Measurements from ENCODE around the gene LAMB1. TPM values are rescaled to one million over a fixed set of nuclear protein-coding genes. Genes with fewer than 3 reads are reported as not detected.

LAMB1 gene
- total and polyA plus RNA-seq, 2 of the 13 experiments (the other 11 are each of a cell fraction or from before 2014, with no cell fraction given), result 109 to 124 TPM

GRCh38 chr7:107995184-107996071 is 7.5 kb downstream of the LAMB1 start (continued):
- no peak for TF ChIP-seq NFAT5 (CRISPR knock-in tag; IDR thresholded peaks at IDR 0.05)
- 0 out of 2 replicates have a peak, but pooled peaks have one; percentile 49 for TF ChIP-seq ZSCAN29 (CRISPR knock-in tag; conservative IDR thresholded peaks at IDR 0.05)
- no peak for TF ChIP-seq SIX4 (CRISPR knock-in tag; IDR thresholded peaks at IDR 0.05)
- TF ChIP-seq ZNF781 (CRISPR knock-in tag; IDR thresholded peaks at IDR 0.05; ENCODE audit: borderline replicate concordance, not compliant biosample characterization), result no peak
- TF ChIP-seq THAP7 (CRISPR knock-in tag; IDR thresholded peaks at IDR 0.05), result no peak
- TF ChIP-seq ZNF615 (CRISPR knock-in tag; IDR thresholded peaks at IDR 0.05; ENCODE audit: borderline replicate concordance), result no peak
- no peak for TF ChIP-seq ZNF570 (CRISPR knock-in tag; IDR thresholded peaks at IDR 0.05; ENCODE audit: borderline replicate concordance)
- TF ChIP-seq ZNF33B (CRISPR knock-in tag; IDR thresholded peaks at IDR 0.05), result no peak
- TF ChIP-seq, protein P1, sequence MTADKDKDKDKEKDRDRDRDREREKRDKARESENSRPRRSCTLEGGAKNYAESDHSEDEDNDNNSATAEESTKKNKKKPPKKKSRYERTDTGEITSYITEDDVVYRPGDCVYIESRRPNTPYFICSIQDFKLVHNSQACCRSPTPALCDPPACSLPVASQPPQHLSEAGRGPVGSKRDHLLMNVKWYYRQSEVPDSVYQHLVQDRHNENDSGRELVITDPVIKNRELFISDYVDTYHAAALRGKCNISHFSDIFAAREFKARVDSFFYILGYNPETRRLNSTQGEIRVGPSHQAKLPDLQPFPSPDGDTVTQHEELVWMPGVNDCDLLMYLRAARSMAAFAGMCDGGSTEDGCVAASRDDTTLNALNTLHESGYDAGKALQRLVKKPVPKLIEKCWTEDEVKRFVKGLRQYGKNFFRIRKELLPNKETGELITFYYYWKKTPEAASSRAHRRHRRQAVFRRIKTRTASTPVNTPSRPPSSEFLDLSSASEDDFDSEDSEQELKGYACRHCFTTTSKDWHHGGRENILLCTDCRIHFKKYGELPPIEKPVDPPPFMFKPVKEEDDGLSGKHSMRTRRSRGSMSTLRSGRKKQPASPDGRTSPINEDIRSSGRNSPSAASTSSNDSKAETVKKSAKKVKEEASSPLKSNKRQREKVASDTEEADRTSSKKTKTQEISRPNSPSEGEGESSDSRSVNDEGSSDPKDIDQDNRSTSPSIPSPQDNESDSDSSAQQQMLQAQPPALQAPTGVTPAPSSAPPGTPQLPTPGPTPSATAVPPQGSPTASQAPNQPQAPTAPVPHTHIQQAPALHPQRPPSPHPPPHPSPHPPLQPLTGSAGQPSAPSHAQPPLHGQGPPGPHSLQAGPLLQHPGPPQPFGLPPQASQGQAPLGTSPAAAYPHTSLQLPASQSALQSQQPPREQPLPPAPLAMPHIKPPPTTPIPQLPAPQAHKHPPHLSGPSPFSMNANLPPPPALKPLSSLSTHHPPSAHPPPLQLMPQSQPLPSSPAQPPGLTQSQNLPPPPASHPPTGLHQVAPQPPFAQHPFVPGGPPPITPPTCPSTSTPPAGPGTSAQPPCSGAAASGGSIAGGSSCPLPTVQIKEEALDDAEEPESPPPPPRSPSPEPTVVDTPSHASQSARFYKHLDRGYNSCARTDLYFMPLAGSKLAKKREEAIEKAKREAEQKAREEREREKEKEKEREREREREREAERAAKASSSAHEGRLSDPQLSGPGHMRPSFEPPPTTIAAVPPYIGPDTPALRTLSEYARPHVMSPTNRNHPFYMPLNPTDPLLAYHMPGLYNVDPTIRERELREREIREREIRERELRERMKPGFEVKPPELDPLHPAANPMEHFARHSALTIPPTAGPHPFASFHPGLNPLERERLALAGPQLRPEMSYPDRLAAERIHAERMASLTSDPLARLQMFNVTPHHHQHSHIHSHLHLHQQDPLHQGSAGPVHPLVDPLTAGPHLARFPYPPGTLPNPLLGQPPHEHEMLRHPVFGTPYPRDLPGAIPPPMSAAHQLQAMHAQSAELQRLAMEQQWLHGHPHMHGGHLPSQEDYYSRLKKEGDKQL (CRISPR knock-in tag; IDR thresholded peaks at IDR 0.05; ENCODE audit: low read depth), result 0 out of 2 replicates have a peak, but pooled peaks have one; percentile 22
- TF ChIP-seq SMARCC2 (IDR thresholded peaks at IDR 0.05), result no peak
- TF ChIP-seq, protein P2, sequence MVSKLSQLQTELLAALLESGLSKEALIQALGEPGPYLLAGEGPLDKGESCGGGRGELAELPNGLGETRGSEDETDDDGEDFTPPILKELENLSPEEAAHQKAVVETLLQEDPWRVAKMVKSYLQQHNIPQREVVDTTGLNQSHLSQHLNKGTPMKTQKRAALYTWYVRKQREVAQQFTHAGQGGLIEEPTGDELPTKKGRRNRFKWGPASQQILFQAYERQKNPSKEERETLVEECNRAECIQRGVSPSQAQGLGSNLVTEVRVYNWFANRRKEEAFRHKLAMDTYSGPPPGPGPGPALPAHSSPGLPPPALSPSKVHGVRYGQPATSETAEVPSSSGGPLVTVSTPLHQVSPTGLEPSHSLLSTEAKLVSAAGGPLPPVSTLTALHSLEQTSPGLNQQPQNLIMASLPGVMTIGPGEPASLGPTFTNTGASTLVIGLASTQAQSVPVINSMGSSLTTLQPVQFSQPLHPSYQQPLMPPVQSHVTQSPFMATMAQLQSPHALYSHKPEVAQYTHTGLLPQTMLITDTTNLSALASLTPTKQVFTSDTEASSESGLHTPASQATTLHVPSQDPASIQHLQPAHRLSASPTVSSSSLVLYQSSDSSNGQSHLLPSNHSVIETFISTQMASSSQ (IDR thresholded peaks at IDR 0.05; ENCODE audit: low read depth), result no peak
- TF ChIP-seq, protein P2 (CRISPR knock-in tag; IDR thresholded peaks at IDR 0.05; ENCODE audit: borderline replicate concordance), result peak; percentile 52; the same call in 1 of the 2 replicates

Measured in HepG2 (cell line).